Measurements from ENCODE around the gene DEFB110. TPM values are rescaled to one million over a fixed set of nuclear protein-coding genes. Genes with fewer than 3 reads are reported as not detected.

DEFB110 gene
- total RNA-seq, 5 donors from 2014 or later (not counting 1 experiment from before 2014, with no cell fraction given) = not detected

DNA sequence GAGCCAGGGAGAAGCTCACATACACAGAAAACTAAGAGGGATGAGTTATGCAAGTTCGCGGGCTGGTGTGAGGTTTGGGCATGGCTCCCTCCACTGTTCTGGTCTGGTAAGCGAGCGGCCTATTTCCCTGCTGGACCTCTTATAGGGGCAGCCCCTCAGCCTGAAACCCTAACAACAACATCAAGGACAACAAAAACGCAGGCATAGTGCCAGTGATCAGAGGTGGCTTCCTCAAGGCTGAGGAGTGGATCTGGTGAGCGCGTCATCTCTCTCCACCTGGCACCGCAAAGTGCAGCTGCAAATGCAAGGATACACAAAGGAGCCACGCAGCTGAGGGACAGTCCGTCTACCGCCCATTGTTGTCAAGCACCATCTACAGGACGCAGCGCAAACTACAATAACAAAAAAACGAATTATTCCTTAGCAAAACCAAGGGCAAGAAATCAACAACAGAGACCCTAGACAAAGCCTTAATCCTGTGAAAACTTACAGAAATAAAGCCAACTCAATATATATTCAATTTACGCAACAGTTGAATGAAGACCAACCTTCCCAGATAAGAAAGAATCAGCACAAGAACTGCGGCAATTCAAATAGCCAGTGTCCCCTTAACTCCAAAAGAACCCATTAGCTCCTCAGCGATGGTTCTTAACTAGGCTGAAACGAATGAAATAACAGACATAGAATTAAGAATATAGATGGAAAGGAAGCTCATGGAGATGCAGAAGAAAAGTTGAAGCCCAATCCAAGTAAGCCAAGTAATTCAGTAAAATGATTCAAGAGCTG lies 9.2 kb upstream of the DEFB110 start:
- no peaks in the 10 kb centered on the region for H3K4me1 ChIP-seq (ENCODE audit: control insufficient read depth in 1 of 2, extremely low read depth in 1 of 2, insufficient read depth in 2 of 2, low read length in 2 of 2)
- no peaks in the 10 kb centered on the region for H3K27me3 ChIP-seq (replicated peaks in 1 of 2; ENCODE audit: control insufficient read depth in 2 of 2, extremely low read depth in 1 of 2, insufficient read depth in 2 of 2, low read length in 1 of 2)
- no peaks in the 10 kb centered on the region for H3K36me3 Mint-ChIP-seq
- no peaks in the 10 kb centered on the region for H3K9me3 ChIP-seq
- no peak overlapping the region for H3K27ac Mint-ChIP-seq
- no peak for ATAC-seq (replicated peaks in 1 of 4)
- no peak overlapping the region for H3K4me3 ChIP-seq (ENCODE audit: control insufficient read depth in 1 of 2, extremely low read depth in 1 of 2, low read length in 1 of 2)
- no peak overlapping the region for H3K4me3 Mint-ChIP-seq
- no peaks in the 10 kb centered on the region for H3K27me3 Mint-ChIP-seq
- H3K36me3 ChIP-seq (ENCODE audit: control insufficient read depth in 2 of 2, extremely low read depth in 1 of 2, insufficient read depth in 1 of 2, low read length in 1 of 2) = no peaks in the 10 kb centered on the region
- H3K9me3 Mint-ChIP-seq = peaks cover 13 to 26% (median 18%) of the 10 kb centered on the region in 3 donors
- no peak for DNase-seq
- POLR2A ChIA-PET = no interaction called here
- CTCF ChIA-PET = no interaction called here
- H3K4me1 Mint-ChIP-seq = no peaks in the 10 kb centered on the region
- WGBS (ENCODE audit: insufficient coverage) = 54% methylated on average over 8 of the region's 18 CpGs
- H3K27ac ChIP-seq (ENCODE audit: low read length) = no peak overlapping the region

DNA sequence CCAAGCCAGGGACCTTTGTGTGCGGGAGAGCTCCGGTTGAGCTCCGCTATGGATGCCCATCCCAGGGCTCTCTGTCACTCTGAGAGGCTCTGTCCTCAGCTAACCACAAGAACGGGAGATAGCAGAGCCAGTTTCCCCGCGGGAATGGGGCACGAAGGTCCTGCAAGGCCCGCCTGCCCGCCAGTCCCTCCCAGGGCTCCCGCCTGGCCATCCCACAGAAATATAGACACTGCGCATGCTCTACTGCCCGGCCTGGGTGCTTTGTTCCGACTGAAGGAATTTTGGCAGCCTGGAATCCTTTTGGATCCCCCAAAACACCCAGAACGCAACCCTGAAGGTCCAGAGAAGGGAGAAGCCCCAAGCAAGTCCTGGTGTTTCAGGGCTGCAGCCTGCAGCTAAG lies 8.6 kb upstream of the DEFB110 start:
- H3K36me3 Mint-ChIP-seq = no peaks in the 10 kb centered on the region
- WGBS (ENCODE audit: insufficient coverage) = 91% methylated on average over 13 of the region's 14 CpGs
- DNase-seq (no peak), ATAC-seq (replicated peaks in 1 of 4) (no peak)
- H3K9me3 ChIP-seq = no peaks in the 10 kb centered on the region
- no peaks in the 10 kb centered on the region for H3K4me1 ChIP-seq (ENCODE audit: control insufficient read depth in 1 of 2, extremely low read depth in 1 of 2, insufficient read depth in 2 of 2, low read length in 2 of 2)
- ChIA-PET POLR2A (no interaction called here), CTCF (no interaction called here)
- H3K4me1 Mint-ChIP-seq = no peaks in the 10 kb centered on the region
- no peak overlapping the region for H3K27ac ChIP-seq (ENCODE audit: low read length)
- no peaks in the 10 kb centered on the region for H3K36me3 ChIP-seq (ENCODE audit: control insufficient read depth in 2 of 2, extremely low read depth in 1 of 2, insufficient read depth in 1 of 2, low read length in 1 of 2)
- H3K27me3 Mint-ChIP-seq = no peaks in the 10 kb centered on the region
- no peak overlapping the region for H3K4me3 Mint-ChIP-seq
- no peaks in the 10 kb centered on the region for H3K27me3 ChIP-seq (replicated peaks in 1 of 2; ENCODE audit: control insufficient read depth in 2 of 2, extremely low read depth in 1 of 2, insufficient read depth in 2 of 2, low read length in 1 of 2)
- H3K4me3 ChIP-seq (ENCODE audit: control insufficient read depth in 1 of 2, extremely low read depth in 1 of 2, low read length in 1 of 2) = no peak overlapping the region
- peaks cover 19 to 32% (median 21%) of the 10 kb centered on the region in 3 donors for H3K9me3 Mint-ChIP-seq
- no peak overlapping the region for H3K27ac Mint-ChIP-seq

DNA sequence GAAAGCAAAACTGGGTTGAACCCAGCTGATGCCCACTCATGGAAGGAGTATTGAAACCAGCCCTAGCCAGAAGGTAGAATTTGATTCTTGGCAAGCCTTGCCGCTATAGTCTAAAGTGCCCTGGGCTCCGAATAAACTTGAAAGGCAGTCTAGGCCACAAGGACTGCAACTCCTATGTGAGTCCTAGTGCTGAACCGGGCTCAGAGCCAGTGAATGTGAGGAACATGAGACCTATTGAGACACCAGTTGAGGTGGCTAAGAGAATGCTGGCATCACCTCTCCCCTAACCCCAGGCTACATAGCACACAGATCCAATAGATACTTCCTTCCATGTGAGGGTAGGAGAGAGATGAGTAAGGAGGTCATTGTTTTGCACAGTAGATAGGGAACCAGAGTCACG lies 3.5 kb upstream of the DEFB110 start:
- 57% methylated on average over 1 of the region's 4 CpGs for WGBS (ENCODE audit: insufficient coverage)
- H3K27me3 ChIP-seq (replicated peaks in 1 of 2; ENCODE audit: control insufficient read depth in 2 of 2, extremely low read depth in 1 of 2, insufficient read depth in 2 of 2, low read length in 1 of 2) = no peaks in the 10 kb centered on the region
- Mint-ChIP-seq H3K36me3 (no peaks in the 10 kb centered on the region), H3K9me3 (peaks cover 10 to 27% (median 13%) of the 10 kb centered on the region in 3 donors), H3K27me3 (no peaks in the 10 kb centered on the region), H3K4me1 (no peaks in the 10 kb centered on the region), H3K4me3 (no peak overlapping the region), H3K27ac (no peak overlapping the region)
- no peaks in the 10 kb centered on the region for H3K9me3 ChIP-seq
- no peak overlapping the region for H3K4me3 ChIP-seq (ENCODE audit: control insufficient read depth in 1 of 2, extremely low read depth in 1 of 2, low read length in 1 of 2)
- no peaks in the 10 kb centered on the region for H3K4me1 ChIP-seq (ENCODE audit: control insufficient read depth in 1 of 2, extremely low read depth in 1 of 2, insufficient read depth in 2 of 2, low read length in 2 of 2)
- POLR2A ChIA-PET = no interaction called here
- no peaks in the 10 kb centered on the region for H3K36me3 ChIP-seq (ENCODE audit: control insufficient read depth in 2 of 2, extremely low read depth in 1 of 2, insufficient read depth in 1 of 2, low read length in 1 of 2)
- H3K27ac ChIP-seq (ENCODE audit: low read length) = no peak overlapping the region
- CTCF ChIA-PET = no interaction called here
- no peak for ATAC-seq (replicated peaks in 1 of 4)
- DNase-seq = no peak

DNA sequence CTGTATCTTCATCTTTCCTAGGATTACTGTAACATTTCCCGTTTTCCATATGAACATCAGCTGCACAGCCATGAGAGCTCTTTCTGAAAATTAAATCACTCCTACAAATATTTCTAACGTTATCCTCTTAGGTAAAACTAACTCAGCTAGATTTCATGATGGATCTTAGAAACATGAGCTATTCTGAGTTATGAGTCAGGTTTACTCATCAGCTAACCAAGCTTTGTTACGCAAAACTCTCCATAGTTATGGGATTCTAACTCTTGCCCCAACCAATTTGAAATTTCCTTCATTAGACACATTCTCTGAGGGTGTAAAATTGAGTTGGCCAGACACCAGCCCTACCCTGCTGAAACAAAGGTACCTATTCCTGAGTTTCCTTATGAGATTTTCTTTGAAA lies 14.0 kb downstream of the DEFB110 start:
- Histone ChIP-seq H3K27me3 (replicated peaks in 1 of 2; ENCODE audit: control insufficient read depth in 2 of 2, extremely low read depth in 1 of 2, insufficient read depth in 2 of 2, low read length in 1 of 2) (no peaks in the 10 kb centered on the region), H3K4me3 (ENCODE audit: control insufficient read depth in 1 of 2, extremely low read depth in 1 of 2, low read length in 1 of 2) (no peak overlapping the region), H3K27ac (ENCODE audit: low read length) (no peak overlapping the region), H3K9me3 (no peaks in the 10 kb centered on the region), H3K4me1 (ENCODE audit: control insufficient read depth in 1 of 2, extremely low read depth in 1 of 2, insufficient read depth in 2 of 2, low read length in 2 of 2) (no peaks in the 10 kb centered on the region), H3K36me3 (ENCODE audit: control insufficient read depth in 2 of 2, extremely low read depth in 1 of 2, insufficient read depth in 1 of 2, low read length in 1 of 2) (no peaks in the 10 kb centered on the region)
- H3K9me3 Mint-ChIP-seq = peaks cover 6 to 9% (median 8%) of the 10 kb centered on the region in 3 donors
- no peak for ATAC-seq (replicated peaks in 1 of 4)
- no peaks in the 10 kb centered on the region for H3K27me3 Mint-ChIP-seq
- POLR2A ChIA-PET = no interaction called here
- no peak overlapping the region for H3K27ac Mint-ChIP-seq
- no peak overlapping the region for H3K4me3 Mint-ChIP-seq
- WGBS (ENCODE audit: insufficient coverage) = 78% methylated on average over 1 of the region's 3 CpGs
- H3K36me3 Mint-ChIP-seq = no peaks in the 10 kb centered on the region
- no peaks in the 10 kb centered on the region for H3K4me1 Mint-ChIP-seq
- CTCF ChIA-PET = no interaction called here
- DNase-seq = no peak

- CTCF ChIA-PET = no interaction called here
- peaks cover 3 to 14% (median 13%) of the 10 kb centered on the region in 3 donors for H3K9me3 Mint-ChIP-seq
- H3K36me3 ChIP-seq (ENCODE audit: control insufficient read depth in 2 of 2, extremely low read depth in 1 of 2, insufficient read depth in 1 of 2, low read length in 1 of 2) = no peaks in the 10 kb centered on the region
- H3K36me3 Mint-ChIP-seq = no peaks in the 10 kb centered on the region
- no peaks in the 10 kb centered on the region for H3K27me3 ChIP-seq (replicated peaks in 1 of 2; ENCODE audit: control insufficient read depth in 2 of 2, extremely low read depth in 1 of 2, insufficient read depth in 2 of 2, low read length in 1 of 2)
- H3K9me3 ChIP-seq = no peaks in the 10 kb centered on the region
- H3K27me3 Mint-ChIP-seq = no peaks in the 10 kb centered on the region
- H3K4me1 Mint-ChIP-seq = no peaks in the 10 kb centered on the region
- no peak overlapping the region for H3K27ac Mint-ChIP-seq
- no peak overlapping the region for H3K27ac ChIP-seq (ENCODE audit: low read length)
- H3K4me1 ChIP-seq (ENCODE audit: control insufficient read depth in 1 of 2, extremely low read depth in 1 of 2, insufficient read depth in 2 of 2, low read length in 2 of 2) = no peaks in the 10 kb centered on the region
- no peak overlapping the region for H3K4me3 Mint-ChIP-seq
- WGBS (ENCODE audit: insufficient coverage) = no CpG with 5 or more reads among the region's 3 CpGs
- ATAC-seq (replicated peaks in 1 of 4) (no peak), DNase-seq (no peak)
- H3K4me3 ChIP-seq (ENCODE audit: control insufficient read depth in 1 of 2, extremely low read depth in 1 of 2, low read length in 1 of 2) = no peak overlapping the region
- POLR2A ChIA-PET = no interaction called here
These were observed 18.7 kb downstream of the DEFB110 start for GRCh38 chr6:50003139-50003538.

GRCh38 chr6:49995278-49995677 lies 26.5 kb downstream of the DEFB110 start:
- Histone ChIP-seq H3K27me3 (replicated peaks in 1 of 2; ENCODE audit: control insufficient read depth in 2 of 2, extremely low read depth in 1 of 2, insufficient read depth in 2 of 2, low read length in 1 of 2) (no peaks in the 10 kb centered on the region), H3K9me3 (no peaks in the 10 kb centered on the region), H3K36me3 (ENCODE audit: control insufficient read depth in 2 of 2, extremely low read depth in 1 of 2, insufficient read depth in 1 of 2, low read length in 1 of 2) (no peaks in the 10 kb centered on the region), H3K4me3 (ENCODE audit: control insufficient read depth in 1 of 2, extremely low read depth in 1 of 2, low read length in 1 of 2) (no peak overlapping the region), H3K27ac (ENCODE audit: low read length) (no peak overlapping the region), H3K4me1 (ENCODE audit: control insufficient read depth in 1 of 2, extremely low read depth in 1 of 2, insufficient read depth in 2 of 2, low read length in 2 of 2) (no peaks in the 10 kb centered on the region)
- Mint-ChIP-seq H3K4me3 (no peak overlapping the region), H3K27me3 (no peaks in the 10 kb centered on the region), H3K4me1 (no peaks in the 10 kb centered on the region), H3K9me3 (peaks cover 0 to 8% (median 4%) of the 10 kb centered on the region in 3 donors), H3K36me3 (no peaks in the 10 kb centered on the region), H3K27ac (no peak overlapping the region)
- CTCF ChIA-PET = no interaction called here
- no peak for DNase-seq
- POLR2A ChIA-PET = no interaction called here
- no peak for ATAC-seq (replicated peaks in 1 of 4)

- no peak overlapping the region for H3K4me3 Mint-ChIP-seq
- ChIA-PET POLR2A (no interaction called here), CTCF (no interaction called here)
- no peak overlapping the region for H3K27ac Mint-ChIP-seq
- Histone ChIP-seq H3K4me1 (ENCODE audit: control insufficient read depth in 1 of 2, extremely low read depth in 1 of 2, insufficient read depth in 2 of 2, low read length in 2 of 2) (no peaks in the 10 kb centered on the region), H3K27ac (ENCODE audit: low read length) (no peak overlapping the region), H3K9me3 (no peaks in the 10 kb centered on the region), H3K4me3 (ENCODE audit: control insufficient read depth in 1 of 2, extremely low read depth in 1 of 2, low read length in 1 of 2) (no peak overlapping the region), H3K36me3 (ENCODE audit: control insufficient read depth in 2 of 2, extremely low read depth in 1 of 2, insufficient read depth in 1 of 2, low read length in 1 of 2) (no peaks in the 10 kb centered on the region), H3K27me3 (replicated peaks in 1 of 2; ENCODE audit: control insufficient read depth in 2 of 2, extremely low read depth in 1 of 2, insufficient read depth in 2 of 2, low read length in 1 of 2) (no peaks in the 10 kb centered on the region)
- peaks cover 0 to 8% (median 8%) of the 10 kb centered on the region in 3 donors for H3K9me3 Mint-ChIP-seq
- ATAC-seq (replicated peaks in 1 of 4) (no peak), DNase-seq (no peak)
- no peaks in the 10 kb centered on the region for H3K4me1 Mint-ChIP-seq
- H3K27me3 Mint-ChIP-seq = no peaks in the 10 kb centered on the region
- 67% methylated on average over 2 of the region's 2 CpGs for WGBS (ENCODE audit: insufficient coverage)
- no peaks in the 10 kb centered on the region for H3K36me3 Mint-ChIP-seq
These were observed 32.9 kb downstream of the DEFB110 start for GRCh38 chr6:49988900-49989299.

Measured in T-cell (primary cell).